ENCODE results near the gene NES. TPM values are rescaled to one million over a fixed set of nuclear protein-coding genes. Genes with fewer than 3 reads are reported as not detected.
A peak's percentile ranks its signal among the peaks of the same experiment; 100 is the strongest.

NES gene
- total and polyA plus RNA-seq, 2 of the 8 experiments (the other 6 are each of a cell fraction or from before 2014, with no cell fraction given) = 13.3 to 135 TPM

GRCh38 chr1:156668801-156669637 is 8.2 kb downstream of the NES start (continued):
- no peak for TF ChIP-seq CHD7 (IDR thresholded peaks at IDR 0.05; ENCODE audit: insufficient replicate concordance, low read length)
- no peak for TF ChIP-seq TBP (IDR thresholded peaks at IDR 0.05; ENCODE audit: low read depth, low read length)
- TF ChIP-seq POLR2AphosphoS5 (IDR thresholded peaks at IDR 0.05; ENCODE audit: low read depth, low read length) = peak; percentile 72
- TF ChIP-seq BRCA1 (IDR thresholded peaks at IDR 0.05; ENCODE audit: low read depth, low read length) = no peak
- no peak for TF ChIP-seq CTCF (IDR thresholded peaks at IDR 0.05; ENCODE audit: control extremely low read depth in 1 of 3, insufficient read depth in 1 of 3, low read depth in 1 of 3, low read length in 3 of 3)
- no peak for TF ChIP-seq JUN (IDR thresholded peaks at IDR 0.05; ENCODE audit: low read depth, low read length)
- TF ChIP-seq CTBP2 (IDR thresholded peaks at IDR 0.05; ENCODE audit: borderline replicate concordance, insufficient read depth, insufficient read length, low read length) = no peak
